ENCODE results near the gene PGAP3. TPM values are rescaled to one million over a fixed set of nuclear protein-coding genes. Genes with fewer than 3 reads are reported as not detected.

Gene PGAP3
- polyA plus RNA-seq, 3 donors = 8.3 to 19.3 (median 9.2) TPM

DNA sequence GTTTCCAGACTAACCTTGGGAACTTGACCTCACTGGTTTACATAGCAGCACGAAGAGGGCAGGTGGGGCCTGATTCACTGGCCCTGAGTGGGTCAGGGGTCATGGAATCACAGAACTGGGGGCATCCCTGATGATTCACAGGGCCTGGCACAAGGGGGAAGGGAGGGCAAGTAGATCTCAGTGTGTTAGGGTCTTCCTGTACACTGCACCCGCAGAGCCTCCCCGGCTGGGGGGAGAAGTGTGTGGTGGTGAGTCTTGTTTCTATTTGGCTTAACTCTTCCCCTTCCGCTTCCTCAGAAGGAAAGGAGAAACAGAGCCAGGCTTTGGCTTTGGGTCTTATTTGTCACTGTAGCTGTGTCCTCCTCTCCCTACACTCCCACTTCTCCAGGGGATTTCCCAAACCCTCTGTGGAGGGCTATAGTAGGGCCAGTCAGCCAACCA, 47.2 kb downstream of the PGAP3 start:
- Histone ChIP-seq H3K4me1 (ENCODE audit: control insufficient read depth in 1 of 2, insufficient read depth in 2 of 2, low read length in 2 of 2) (peaks cover 64 to 75% of the 10 kb centered on the region in 2 donors), H2AFZ (ENCODE audit: insufficient read depth, low read depth, low read length, poor library complexity, severe bottlenecking) (no peak overlapping the region), H3K79me2 (ENCODE audit: insufficient read depth, low read length) (peaks cover 89% of the 10 kb centered on the region), H3K4me3 (replicated peaks in 1 of 3; ENCODE audit: low read depth in 2 of 3, low read length in 3 of 3) (peak overlapping the region in 1 of 3 experiments; percentile 25), H4K20me1 (ENCODE audit: insufficient read depth, low read length) (peaks cover 79% of the 10 kb centered on the region), H3K9me3 (replicated peaks in 1 of 2; ENCODE audit: control insufficient read depth in 1 of 2, insufficient read depth in 1 of 2, low read length in 2 of 2) (no peaks in the 10 kb centered on the region), H3K27me3 (ENCODE audit: control insufficient read depth in 2 of 2, insufficient read depth in 2 of 2, low read length in 2 of 2) (no peaks in the 10 kb centered on the region), H3K9ac (ENCODE audit: insufficient read depth, low read length, poor library complexity, severe bottlenecking) (no peak overlapping the region), H3K27ac (ENCODE audit: low read depth in 1 of 2, low read length in 2 of 2) (peak overlapping the region; percentile 26 to 54), H3K4me2 (replicated peaks; ENCODE audit: extremely low read depth, low read length, poor library complexity, severe bottlenecking) (peak overlapping the region; percentile 33), H3K36me3 (replicated peaks in 1 of 2; ENCODE audit: control insufficient read depth in 1 of 2, insufficient read depth in 2 of 2, low read length in 2 of 2) (peaks cover 0 to 6% of the 10 kb centered on the region in 2 donors)
- Mint-ChIP-seq H3K27me3 (ENCODE audit: low read depth in 3 of 3) (peaks cover 0 to 6% (median 0%) of the 10 kb centered on the region in 3 donors), H3K4me1 (peaks cover 73% of the 10 kb centered on the region), H3K4me3 (peak overlapping the region; percentile 58 to 75), H3K27ac (peak overlapping the region in 5 of 7 donors; percentile 22 to 81 (median 76)), H3K36me3 (peaks cover 13 to 25% of the 10 kb centered on the region in 2 donors), H3K9me3 (peaks cover 0 to 1% (median 0%) of the 10 kb centered on the region in 7 donors)
- TF ChIP-seq, protein P1, sequence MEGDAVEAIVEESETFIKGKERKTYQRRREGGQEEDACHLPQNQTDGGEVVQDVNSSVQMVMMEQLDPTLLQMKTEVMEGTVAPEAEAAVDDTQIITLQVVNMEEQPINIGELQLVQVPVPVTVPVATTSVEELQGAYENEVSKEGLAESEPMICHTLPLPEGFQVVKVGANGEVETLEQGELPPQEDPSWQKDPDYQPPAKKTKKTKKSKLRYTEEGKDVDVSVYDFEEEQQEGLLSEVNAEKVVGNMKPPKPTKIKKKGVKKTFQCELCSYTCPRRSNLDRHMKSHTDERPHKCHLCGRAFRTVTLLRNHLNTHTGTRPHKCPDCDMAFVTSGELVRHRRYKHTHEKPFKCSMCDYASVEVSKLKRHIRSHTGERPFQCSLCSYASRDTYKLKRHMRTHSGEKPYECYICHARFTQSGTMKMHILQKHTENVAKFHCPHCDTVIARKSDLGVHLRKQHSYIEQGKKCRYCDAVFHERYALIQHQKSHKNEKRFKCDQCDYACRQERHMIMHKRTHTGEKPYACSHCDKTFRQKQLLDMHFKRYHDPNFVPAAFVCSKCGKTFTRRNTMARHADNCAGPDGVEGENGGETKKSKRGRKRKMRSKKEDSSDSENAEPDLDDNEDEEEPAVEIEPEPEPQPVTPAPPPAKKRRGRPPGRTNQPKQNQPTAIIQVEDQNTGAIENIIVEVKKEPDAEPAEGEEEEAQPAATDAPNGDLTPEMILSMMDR (IDR thresholded peaks at IDR 0.05) = no peak
- peak; percentile 26 to 72 (median 40) for DNase-seq
- WGBS (ENCODE audit: insufficient coverage) = 0% methylated on average over 1 of the region's 4 CpGs
- intact Hi-C loops (cut with micrococcal nuclease) = no loop called here

DNA sequence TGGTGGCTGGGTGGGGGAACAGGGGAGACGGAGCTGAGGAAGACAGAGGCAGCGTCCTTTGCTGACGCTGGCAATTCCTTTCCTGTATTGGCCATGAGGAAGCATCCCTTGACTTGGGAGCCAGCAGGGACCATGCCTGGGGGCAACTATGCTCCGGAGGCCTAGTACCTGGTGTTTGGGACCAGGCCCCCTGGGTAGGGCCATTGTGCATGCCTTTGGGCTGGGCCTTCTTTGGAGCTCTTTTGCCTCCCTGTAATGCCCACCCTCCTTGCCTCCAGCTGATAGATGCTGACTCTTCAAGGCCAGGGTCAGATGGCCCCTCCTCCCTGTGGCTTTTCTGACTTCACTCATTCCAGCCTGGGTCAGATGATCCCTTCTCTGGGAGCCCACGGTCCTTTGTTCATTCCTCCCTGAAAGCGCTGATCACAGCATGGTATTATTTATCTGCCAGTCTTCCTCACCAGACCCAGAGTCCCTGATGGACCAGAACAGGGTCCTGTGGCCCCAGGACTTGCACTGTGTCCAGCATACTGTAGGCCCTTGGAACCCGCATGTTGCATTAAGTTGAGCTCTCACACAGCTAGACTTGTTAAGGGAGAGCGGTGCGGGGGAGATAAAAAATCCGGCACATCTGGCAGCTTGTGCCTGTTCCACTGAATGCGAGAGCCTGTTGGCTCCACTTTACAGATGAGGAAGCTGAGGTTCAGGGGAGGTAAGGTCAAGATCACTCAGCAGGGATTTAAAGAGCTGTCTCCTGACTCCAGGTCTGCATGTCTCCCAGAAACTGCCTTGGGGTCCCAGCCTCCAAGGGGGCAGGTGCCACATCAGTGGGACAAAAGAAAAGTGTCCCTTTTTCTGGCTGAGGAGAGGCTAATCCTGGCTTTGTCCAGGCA, 48.0 kb downstream of the PGAP3 start:
- 93% methylated on average over 11 of the region's 11 CpGs for WGBS (ENCODE audit: insufficient coverage)
- peak overlapping the region; percentile 3 to 54 for H3K27ac ChIP-seq (ENCODE audit: low read depth in 1 of 2, low read length in 2 of 2)

More for the DNA sequence above, 48.0 kb downstream of the PGAP3 start:
- Histone ChIP-seq H4K20me1 (ENCODE audit: insufficient read depth, low read length) (peaks cover 71% of the 10 kb centered on the region), H3K79me2 (ENCODE audit: insufficient read depth, low read length) (peaks cover 81% of the 10 kb centered on the region), H3K9ac (ENCODE audit: insufficient read depth, low read length, poor library complexity, severe bottlenecking) (no peak overlapping the region), H3K4me1 (ENCODE audit: control insufficient read depth in 1 of 2, insufficient read depth in 2 of 2, low read length in 2 of 2) (peaks cover 68 to 78% of the 10 kb centered on the region in 2 donors), H3K4me2 (replicated peaks; ENCODE audit: extremely low read depth, low read length, poor library complexity, severe bottlenecking) (peak overlapping the region; percentile 33), H2AFZ (ENCODE audit: insufficient read depth, low read depth, low read length, poor library complexity, severe bottlenecking) (no peak overlapping the region), H3K9me3 (replicated peaks in 1 of 2; ENCODE audit: control insufficient read depth in 1 of 2, insufficient read depth in 1 of 2, low read length in 2 of 2) (no peaks in the 10 kb centered on the region), H3K27me3 (ENCODE audit: control insufficient read depth in 2 of 2, insufficient read depth in 2 of 2, low read length in 2 of 2) (no peaks in the 10 kb centered on the region), H3K4me3 (replicated peaks in 1 of 3; ENCODE audit: low read depth in 2 of 3, low read length in 3 of 3) (no peak overlapping the region), H3K36me3 (replicated peaks in 1 of 2; ENCODE audit: control insufficient read depth in 1 of 2, insufficient read depth in 2 of 2, low read length in 2 of 2) (peaks cover 0 to under 1% of the 10 kb centered on the region in 2 donors)
- no peak for DNase-seq
- Mint-ChIP-seq H3K36me3 (peaks cover 7 to 21% of the 10 kb centered on the region in 2 donors), H3K27ac (peak overlapping the region in 5 of 7 donors; percentile 37 to 79 (median 50)), H3K4me3 (peak overlapping the region in 1 of 2 donors; percentile 57), H3K4me1 (peaks cover 78% of the 10 kb centered on the region), H3K27me3 (ENCODE audit: low read depth in 3 of 3) (peaks cover 0 to 8% (median 3%) of the 10 kb centered on the region in 3 donors), H3K9me3 (peaks cover 0 to 1% (median 0%) of the 10 kb centered on the region in 7 donors)
- TF ChIP-seq, protein P1 (IDR thresholded peaks at IDR 0.05) = no peak
- intact Hi-C loops (cut with micrococcal nuclease) = loop anchor here (5.0 kb wide), 3 partner anchors 47 to 112 kb away; partner anchors contain the start of genes MIEN1 (in 1 of the 2) and PGAP3 (in 1 of the 2)

All from CD14-positive monocyte (primary cell).